HG02623 (cell line): ENCODE measurements around the gene CCDC182.

Source experiments
- ATAC-seq: cut with Tn5 transposase; IDR thresholded peaks from one replicate; pipeline ENCODE4 v1.9.1; 2021; ENCODE audit warnings: moderate library complexity; ENCODE audit not compliant: unreplicated experiment

Gene CCDC182

GRCh38 chr17:57701124-57701523 is 44.0 kb downstream of the CCDC182 start:
- no peak for ATAC-seq

- ATAC-seq: no peak
Measured at GRCh38 chr17:57699751-57700219, 45.3 kb downstream of the CCDC182 start.

GRCh38 chr17:57697891-57698711 is 47.0 kb downstream of the CCDC182 start:
- ATAC-seq: no peak

- ATAC-seq: no peak
Measured at GRCh38 chr17:57697197-57697596, 47.9 kb downstream of the CCDC182 start.

GRCh38 chr17:57696050-57696449 is 49.0 kb downstream of the CCDC182 start:
- no peak for ATAC-seq
